Osteoblast (primary cell): ENCODE data around the gene ACVR2B. TPM values are rescaled to one million over a fixed set of nuclear protein-coding genes. Genes with fewer than 3 reads are reported as not detected.
"Not testable (repeated sequence)": the region's sequence is repeated elsewhere in the genome, so short reads cannot be mapped to it uniquely, and the experiment has no call there.

Experiments used
- DNase-seq: peaks from one replicate; pipeline ENCODE4 v3.0.0; 2011; ENCODE audit warnings: low spot score, mixed read lengths; ENCODE audit not compliant: insufficient read length; ENCODE audit errors: missing footprints
- H2AFZ ChIP-seq: 2 replicates; pipeline ENCODE4 v1.6.0; 2011; ENCODE audit warnings: mild to moderate bottlenecking, low read length
- H3K27ac ChIP-seq: 2 replicates; pipeline ENCODE4 v1.5.1; 2011; ENCODE audit warnings: mild to moderate bottlenecking, low read depth, low read length, moderate library complexity
- H3K27me3 ChIP-seq: 2 replicates; pipeline ENCODE4 v1.6.0; 2012; ENCODE audit warnings: mild to moderate bottlenecking, control low read depth, inconsistent platforms, low read length, moderate library complexity; ENCODE audit not compliant: insufficient read depth
- H3K36me3 ChIP-seq: 2 replicates; pipeline ENCODE4 v1.5.1; 2011; ENCODE audit warnings: mild to moderate bottlenecking, low read length, control low read depth, moderate library complexity; ENCODE audit not compliant: insufficient read depth
- H3K4me1 ChIP-seq: 2 replicates; pipeline ENCODE4 v1.5.1; 2011; ENCODE audit warnings: mild to moderate bottlenecking, low read length, control low read depth, moderate library complexity; ENCODE audit not compliant: insufficient read depth
- H3K4me2 ChIP-seq: 2 replicates; pipeline ENCODE4 v1.6.0; 2011; ENCODE audit warnings: mild to moderate bottlenecking, low read length; ENCODE audit not compliant: insufficient read depth
- H3K4me3 ChIP-seq: fragments of 200-600 bp; sonication (generic); 3 replicates; pipeline ENCODE4 v1.5.1; 2012; ENCODE audit warnings: mild to moderate bottlenecking, low read length, inconsistent platforms; ENCODE audit not compliant: insufficient read depth
- H3K79me2 ChIP-seq: 2 replicates; pipeline ENCODE4 v1.6.0; 2012; ENCODE audit warnings: mild to moderate bottlenecking, low read length, control low read depth, inconsistent platforms; ENCODE audit not compliant: insufficient read depth
- H3K9me3 ChIP-seq: 2 replicates; pipeline ENCODE4 v1.5.1; 2011; ENCODE audit warnings: low read depth, low read length, control low read depth
- H4K20me1 ChIP-seq: 2 replicates; pipeline ENCODE4 v1.6.0; 2012; ENCODE audit warnings: mild to moderate bottlenecking, low read length, control low read depth; ENCODE audit not compliant: insufficient read depth
- CTCF ChIP-seq: IDR thresholded peaks from 2 replicates; pipeline ENCODE4 v1.5.1; 2011; ENCODE audit warnings: mild to moderate bottlenecking, low read depth, low read length, moderate library complexity; ENCODE audit errors: extremely low read depth
- total RNA-seq: library from RNA; depleted of rRNA; stranded (reverse); fragments of >200 nt; gene quantifications from 2 replicates; pipeline ENCODE4 v1.2.3, GENCODE V29; 2012

ACVR2B gene
- 2.9 and 3.6 TPM in 2 replicates for total RNA-seq

DNA sequence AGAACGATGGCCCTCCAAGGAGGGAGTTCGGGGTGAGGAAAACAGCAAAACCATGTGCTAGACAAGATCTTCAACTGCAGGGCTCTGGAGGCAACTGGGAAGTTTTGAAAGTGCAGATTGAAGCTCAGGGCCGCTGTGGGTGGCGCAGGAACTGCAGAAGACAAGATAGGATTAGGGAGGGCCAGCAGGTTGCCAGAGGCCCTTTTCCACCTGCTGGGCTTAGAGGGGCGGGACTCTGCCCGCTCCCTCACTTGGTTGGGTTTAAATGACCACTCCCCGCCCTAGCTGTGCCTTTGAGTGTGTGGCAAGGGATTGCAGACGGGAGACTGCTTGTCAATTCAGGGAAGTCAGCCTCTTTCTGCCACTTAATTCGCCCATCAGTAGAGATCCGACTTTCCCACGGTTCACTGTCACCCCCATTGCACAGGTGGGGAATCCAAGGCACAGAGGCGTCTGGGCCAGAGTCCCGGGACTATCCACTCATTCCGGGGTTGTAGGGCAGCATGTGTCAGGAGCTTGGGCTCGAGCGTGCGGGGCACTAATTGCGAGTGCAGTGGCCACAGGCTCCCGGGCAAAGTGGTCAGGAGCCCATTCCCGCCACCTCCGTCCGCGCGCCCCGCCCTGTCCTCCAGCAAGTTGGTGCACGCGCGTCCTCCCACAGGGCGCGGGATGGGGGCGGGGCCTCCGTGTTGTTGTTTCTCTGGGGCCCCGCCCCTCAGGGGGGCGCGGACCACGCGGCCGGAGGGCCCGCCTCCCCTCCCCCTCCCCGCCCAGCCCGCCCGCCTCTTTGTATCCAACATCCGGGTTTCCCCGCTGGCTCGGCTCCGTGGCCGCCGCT is at the start of gene ACVR2B:
Gene ACVR2B (plus strand): TSS at position 816 of the 838 bp plus-strand sequence. CDS start 433 bp downstream, outside the sequence.
- Histone ChIP-seq H4K20me1 (peaks cover 8% of the 10 kb centered on the region), H3K79me2 (peaks cover 4% of the 10 kb centered on the region), H3K27me3 (no peaks in the 10 kb centered on the region), H3K9me3 (no peaks in the 10 kb centered on the region), H3K4me2 (peak within 1 kb of the TSS; percentile 90), H2AFZ (peak within 1 kb of the TSS; percentile 32), H3K36me3 (no peaks in the 10 kb centered on the region), H3K27ac (no peak within 1 kb of the TSS), H3K4me1 (peaks cover 11% of the 10 kb centered on the region), H3K4me3 (peak within 1 kb of the TSS; percentile 75)
- DNase-seq, result peak; percentile 97
- TF ChIP-seq CTCF, result no peak

- peak; percentile 81 for DNase-seq
- Histone ChIP-seq H3K27me3 (no peaks in the 10 kb centered on the region), H3K4me2 (no peak overlapping the region), H2AFZ (no peak overlapping the region), H4K20me1 (peaks cover 2% of the 10 kb centered on the region), H3K9me3 (no peaks in the 10 kb centered on the region), H3K79me2 (no peaks in the 10 kb centered on the region), H3K27ac (no peak overlapping the region), H3K4me3 (no peak overlapping the region), H3K36me3 (no peaks in the 10 kb centered on the region), H3K4me1 (no peaks in the 10 kb centered on the region)
- no peak for TF ChIP-seq CTCF
Observed at GRCh38 chr3:38404286-38404685, 49.4 kb upstream of the ACVR2B start.

- Histone ChIP-seq H3K36me3 (no peaks in the 10 kb centered on the region), H3K79me2 (no peaks in the 10 kb centered on the region), H4K20me1 (no peaks in the 10 kb centered on the region), H3K4me2 (no peak overlapping the region), H3K27ac (no peak overlapping the region), H3K4me3 (no peak overlapping the region), H3K9me3 (no peaks in the 10 kb centered on the region), H3K4me1 (no peaks in the 10 kb centered on the region), H2AFZ (no peak overlapping the region), H3K27me3 (no peaks in the 10 kb centered on the region)
- no peak for DNase-seq
- TF ChIP-seq CTCF, result no peak
Observed at GRCh38 chr3:38411591-38411990, 42.1 kb upstream of the ACVR2B start.

DNA sequence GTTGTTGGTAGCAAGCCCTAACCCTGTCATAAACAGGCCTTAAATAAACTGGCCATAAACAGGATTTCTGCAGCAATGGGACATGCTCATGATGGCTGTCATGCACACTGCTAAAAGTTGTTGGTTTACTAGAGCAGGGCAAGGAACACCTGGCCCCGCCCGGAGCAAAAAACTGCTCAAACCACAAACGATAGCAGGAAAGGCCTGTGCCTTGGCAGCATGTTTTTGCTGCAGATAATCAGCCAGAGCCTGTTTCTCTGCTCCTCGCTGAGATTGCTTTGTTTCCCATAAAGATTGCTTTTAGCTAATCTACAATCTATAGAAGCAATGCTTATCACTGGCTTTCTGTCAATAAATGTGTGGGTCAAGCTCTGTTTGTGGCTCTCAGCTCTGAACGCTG is 32.9 kb upstream of the ACVR2B start:
- H3K36me3 ChIP-seq, H3K4me1 ChIP-seq, H3K27ac ChIP-seq, H3K4me3 ChIP-seq, H3K27me3 ChIP-seq, H3K4me2 ChIP-seq, H2AFZ ChIP-seq, H3K9me3 ChIP-seq, DNase-seq, H3K79me2 ChIP-seq, H4K20me1 ChIP-seq: not testable (repeated sequence)
